ENCODE data around the gene VTI1A.

- TF ChIP-seq CTCF (IDR thresholded peaks at IDR 0.05; ENCODE audit: poor library complexity, severe bottlenecking) (no peak), EP300 (conservative IDR thresholded peaks at IDR 0.05; ENCODE audit: poor library complexity, severe bottlenecking) (no peak), RAD21 (conservative IDR thresholded peaks at IDR 0.05) (no peak), EZH2 (IDR thresholded peaks at IDR 0.05; ENCODE audit: borderline replicate concordance, insufficient read depth, low read length, poor library complexity, severe bottlenecking) (no peak), POLR2AphosphoS5 (IDR thresholded peaks at IDR 0.05) (no peak), REST (IDR thresholded peaks at IDR 0.05; ENCODE audit: borderline replicate concordance) (no peak), MXI1 (conservative IDR thresholded peaks at IDR 0.05; ENCODE audit: poor library complexity, severe bottlenecking) (no peak), TAF1 (IDR thresholded peaks at IDR 0.05; ENCODE audit: low read depth) (no peak), SMC3 (conservative IDR thresholded peaks at IDR 0.05; ENCODE audit: poor library complexity) (no peak)
These were observed 336.5 kb downstream of the VTI1A start for GRCh38 chr10:112783351-112784021.
